MM.1S (cell line): ENCODE measurements around the gene TTC22.

Experiments used
- DNase-seq: peaks from one replicate; pipeline ENCODE4 v3.0.0-alpha.2; 2015
- H2AFZ ChIP-seq: fragments of 300-600 bp; sonication (generic); 2 replicates; pipeline ENCODE4 v1.6.0; 2016; ENCODE audit warnings: antibody characterized with exemption, low read length
- H3F3A ChIP-seq: fragments of 300-600 bp; sonication (generic); 2 replicates; pipeline ENCODE4 v1.6.1; 2016; ENCODE audit warnings: mild to moderate bottlenecking, antibody characterized with exemption, low read length, moderate library complexity, mixed read lengths; ENCODE audit not compliant: insufficient read depth
- H3K27ac ChIP-seq: fragments of 300-600 bp; sonication (generic); 2 replicates; pipeline ENCODE4 v1.5.1; 2016; ENCODE audit warnings: mild to moderate bottlenecking, low read length
- H3K27me3 ChIP-seq: fragments of 300-600 bp; sonication (generic); replicated peaks from 2 replicates; pipeline ENCODE4 v1.6.0; 2016; ENCODE audit warnings: low read length; ENCODE audit not compliant: insufficient read depth
- H3K36me3 ChIP-seq: fragments of 300-600 bp; sonication (generic); replicated peaks from 2 replicates; pipeline ENCODE4 v1.6.1; 2016; ENCODE audit warnings: mild to moderate bottlenecking, low read length, mixed read lengths; ENCODE audit not compliant: insufficient read depth
- H3K4me1 ChIP-seq: fragments of 300-600 bp; sonication (generic); 2 replicates; pipeline ENCODE4 v1.6.1; 2016; ENCODE audit warnings: low read length, mixed read lengths
- H3K4me2 ChIP-seq: fragments of 300-600 bp; sonication (generic); 2 replicates; pipeline ENCODE4 v1.6.0; 2016; ENCODE audit warnings: low read depth, low read length
- H3K4me3 ChIP-seq: fragments of 300-600 bp; sonication (generic); 2 replicates; pipeline ENCODE4 v1.5.1; 2016; ENCODE audit warnings: low read length, mixed read lengths
- H3K79me2 ChIP-seq: fragments of 300-600 bp; sonication (generic); 2 replicates; pipeline ENCODE4 v1.6.1; 2016; ENCODE audit warnings: mixed run types, low read length, mixed read lengths
- H3K9ac ChIP-seq: fragments of 300-600 bp; sonication (generic); 2 replicates; pipeline ENCODE4 v1.6.1; 2016; ENCODE audit warnings: low read length, mixed read lengths
- H3K9me2 ChIP-seq: fragments of 300-600 bp; sonication (generic); replicated peaks from 2 replicates; pipeline ENCODE4 v1.6.1; 2016; ENCODE audit warnings: mild to moderate bottlenecking, low read length, mixed read lengths; ENCODE audit not compliant: insufficient read depth
- H3K9me3 ChIP-seq: fragments of 300-600 bp; sonication (generic); replicated peaks from 2 replicates; pipeline ENCODE4 v1.6.1; 2016; ENCODE audit warnings: mild to moderate bottlenecking, low read length, mixed read lengths; ENCODE audit not compliant: insufficient read depth
- H4K20me1 ChIP-seq: fragments of 300-600 bp; sonication (generic); 2 replicates; pipeline ENCODE4 v1.6.1; 2016; ENCODE audit warnings: mild to moderate bottlenecking, low read length, moderate library complexity, mixed read lengths; ENCODE audit not compliant: insufficient read depth
- CTCF ChIP-seq: fragments of 300-600 bp; sonication (generic); IDR thresholded peaks from 2 replicates; pipeline ENCODE4 v1.5.1; 2016; ENCODE audit warnings: antibody characterized with exemption, low read length, mixed read lengths
- EZH2 ChIP-seq: fragments of 300-600 bp; sonication (generic); optimal IDR thresholded peaks from 2 replicates; pipeline ENCODE3; 2017; ENCODE audit warnings: low read depth, mild to moderate bottlenecking, antibody characterized with exemption, low read length, mixed read lengths
- EZH2phosphoT487 ChIP-seq: fragments of 300-600 bp; sonication (generic); IDR thresholded peaks from 2 replicates; pipeline ENCODE4 v1.6.1; 2018; ENCODE audit warnings: antibody characterized with exemption, low read length

TTC22 gene

GRCh38 chr1:54834007-54834541, 33.0 kb upstream of the TTC22 start:
- H3K4me1 ChIP-seq: no peaks in the 10 kb centered on the region
- no peaks in the 10 kb centered on the region for H3F3A ChIP-seq
- no peaks in the 10 kb centered on the region for H3K9me3 ChIP-seq
- no peaks in the 10 kb centered on the region for H3K27me3 ChIP-seq
- no peak overlapping the region for H3K4me3 ChIP-seq
- no peak overlapping the region for H3K27ac ChIP-seq
- H2AFZ ChIP-seq: no peak overlapping the region
- no peak overlapping the region for H3K4me2 ChIP-seq
- H3K9me2 ChIP-seq: no peaks in the 10 kb centered on the region
- no peaks in the 10 kb centered on the region for H3K36me3 ChIP-seq
- no peaks in the 10 kb centered on the region for H4K20me1 ChIP-seq
- no peak for DNase-seq
- H3K79me2 ChIP-seq: no peaks in the 10 kb centered on the region
- TF ChIP-seq EZH2: no peak
- TF ChIP-seq EZH2phosphoT487: no peak
- no peak overlapping the region for H3K9ac ChIP-seq

- no peaks in the 10 kb centered on the region for H3K4me1 ChIP-seq
- H3K4me2 ChIP-seq: no peak overlapping the region
- no peak overlapping the region for H2AFZ ChIP-seq
- H3K4me3 ChIP-seq: no peak overlapping the region
- no peak overlapping the region for H3K27ac ChIP-seq
- no peak overlapping the region for H3K9ac ChIP-seq
- no peaks in the 10 kb centered on the region for H3K79me2 ChIP-seq
- H3K9me3 ChIP-seq: no peaks in the 10 kb centered on the region
- no peaks in the 10 kb centered on the region for H3K9me2 ChIP-seq
- H3K27me3 ChIP-seq: no peaks in the 10 kb centered on the region
- no peak for DNase-seq
- TF ChIP-seq EZH2 (no peak), EZH2phosphoT487 (no peak), CTCF (no peak)
- no peaks in the 10 kb centered on the region for H4K20me1 ChIP-seq
- H3F3A ChIP-seq: no peaks in the 10 kb centered on the region
- no peaks in the 10 kb centered on the region for H3K36me3 ChIP-seq
These were observed 32.0 kb upstream of the TTC22 start for GRCh38 chr1:54833121-54833520.

GRCh38 chr1:54826226-54826816, 25.2 kb upstream of the TTC22 start:
- DNase-seq: no peak
- H3K27ac ChIP-seq: no peak overlapping the region
- H3K79me2 ChIP-seq: no peaks in the 10 kb centered on the region
- H3K36me3 ChIP-seq: no peaks in the 10 kb centered on the region
- H3K4me1 ChIP-seq: no peaks in the 10 kb centered on the region
- no peaks in the 10 kb centered on the region for H3K9me2 ChIP-seq
- H3K9me3 ChIP-seq: no peaks in the 10 kb centered on the region
- H3K4me2 ChIP-seq: no peak overlapping the region
- TF ChIP-seq EZH2: no peak
- no peak for TF ChIP-seq CTCF
- no peak for TF ChIP-seq EZH2phosphoT487
- no peak overlapping the region for H2AFZ ChIP-seq
- no peaks in the 10 kb centered on the region for H3F3A ChIP-seq
- no peak overlapping the region for H3K4me3 ChIP-seq
- no peak overlapping the region for H3K9ac ChIP-seq
- H4K20me1 ChIP-seq: no peaks in the 10 kb centered on the region
- H3K27me3 ChIP-seq: no peaks in the 10 kb centered on the region

- H3K4me1 ChIP-seq: no peaks in the 10 kb centered on the region
- no peaks in the 10 kb centered on the region for H3K79me2 ChIP-seq
- H3K4me2 ChIP-seq: no peak overlapping the region
- no peaks in the 10 kb centered on the region for H4K20me1 ChIP-seq
- H2AFZ ChIP-seq: no peak overlapping the region
- no peak for DNase-seq
- no peaks in the 10 kb centered on the region for H3F3A ChIP-seq
- TF ChIP-seq CTCF (no peak), EZH2 (no peak), EZH2phosphoT487 (no peak)
- no peaks in the 10 kb centered on the region for H3K27me3 ChIP-seq
- H3K36me3 ChIP-seq: no peaks in the 10 kb centered on the region
- H3K4me3 ChIP-seq: no peak overlapping the region
- H3K27ac ChIP-seq: no peak overlapping the region
- no peak overlapping the region for H3K9ac ChIP-seq
- H3K9me2 ChIP-seq: no peaks in the 10 kb centered on the region
- H3K9me3 ChIP-seq: no peaks in the 10 kb centered on the region
These were observed 24.6 kb upstream of the TTC22 start for GRCh38 chr1:54825696-54826095.
